ENCODE data around the gene TRAPPC5.

- TF ChIP-seq CTCF (optimal IDR thresholded peaks at IDR 0.05 in 1 of 3, IDR thresholded peaks at IDR 0.05 in 1 of 3, conservative IDR thresholded peaks at IDR 0.05 in 1 of 3; ENCODE audit: extremely low read depth in 1 of 3, insufficient read depth in 2 of 3, low read length in 3 of 3) (no peak), EZH2 (IDR thresholded peaks at IDR 0.05; ENCODE audit: low read length) (no peak)
These were observed 8.5 kb downstream of the TRAPPC5 start for GRCh38 chr19:7689165-7689564.

Data from keratinocyte (primary cell).